ENCODE results near the gene PIK3IP1.
"Not testable (repeated sequence)": the region's sequence is repeated elsewhere in the genome, so short reads cannot be mapped to it uniquely, and the experiment has no call there.

Gene PIK3IP1

GRCh38 chr22:31248965-31249958 lies 43.0 kb downstream of the PIK3IP1 start:
- DNase-seq (ENCODE audit: low read depth in 2 of 2): no peak

DNA sequence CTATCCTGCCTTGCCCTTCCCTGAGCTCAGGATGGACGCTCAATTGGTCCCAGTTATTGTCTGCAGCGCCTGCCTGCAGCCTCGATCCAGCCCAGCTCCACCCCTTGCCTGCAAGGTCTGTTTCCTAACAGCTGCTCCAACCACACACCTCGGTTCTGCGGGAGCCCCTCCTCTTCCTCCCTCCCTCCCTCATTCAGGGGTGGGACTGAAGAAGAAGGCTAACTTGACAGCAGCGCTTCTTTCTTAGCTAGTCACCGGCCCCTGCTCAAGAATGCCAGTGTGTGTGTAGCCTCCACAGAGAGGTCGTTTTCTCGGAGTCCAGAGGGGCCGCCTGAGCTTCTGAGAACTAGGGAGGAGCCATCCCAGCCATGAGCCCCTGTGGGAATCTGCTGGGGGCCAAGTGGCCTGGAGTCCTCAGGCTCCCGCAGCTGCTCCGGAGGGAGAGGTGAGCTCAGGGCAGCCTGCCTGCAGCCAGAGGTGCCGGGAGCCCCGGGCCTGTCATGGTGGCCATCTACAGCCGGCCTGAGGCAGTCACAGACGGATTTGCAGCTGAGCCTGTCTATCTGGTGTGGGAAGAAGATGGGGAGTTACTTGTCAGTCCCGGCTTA lies 44.0 kb downstream of the PIK3IP1 start:
- DNase-seq (ENCODE audit: low read depth in 2 of 2): peak; percentile 41 to 47

GRCh38 chr22:31247726-31248125 lies 44.6 kb downstream of the PIK3IP1 start:
- no peak for DNase-seq (ENCODE audit: low read depth in 2 of 2)

GRCh38 chr22:31246687-31247086 lies 45.6 kb downstream of the PIK3IP1 start:
- no peak for DNase-seq (ENCODE audit: low read depth in 2 of 2)

GRCh38 chr22:31245998-31246397 lies 46.3 kb downstream of the PIK3IP1 start:
- DNase-seq (ENCODE audit: low read depth in 2 of 2): not testable (repeated sequence)

DNA sequence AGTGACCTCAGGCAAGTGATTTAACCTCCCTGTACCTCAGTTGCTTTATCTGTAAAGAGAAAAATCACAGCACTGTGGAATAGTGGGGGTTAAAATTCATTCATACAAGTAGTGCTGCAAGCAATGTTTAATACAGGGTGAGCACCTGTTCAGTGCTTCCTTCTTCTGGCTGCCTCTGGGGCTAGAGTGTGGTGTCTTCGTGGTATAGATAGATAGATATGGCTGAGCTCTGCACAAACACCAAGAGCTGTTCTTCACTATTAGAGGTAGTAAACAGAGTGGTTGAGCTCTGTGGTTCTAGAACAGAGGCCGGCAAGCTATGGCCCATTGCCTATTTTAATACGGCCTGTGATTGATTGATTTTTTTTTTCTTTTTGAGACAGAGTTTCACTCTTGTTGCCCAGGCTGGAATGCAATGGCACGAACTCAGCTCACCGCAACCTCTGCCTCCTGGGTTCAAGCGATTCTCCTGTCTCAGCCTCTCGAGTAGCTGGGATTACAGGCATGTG lies 47.3 kb downstream of the PIK3IP1 start:
- no peak for DNase-seq (ENCODE audit: low read depth in 2 of 2)

DNA sequence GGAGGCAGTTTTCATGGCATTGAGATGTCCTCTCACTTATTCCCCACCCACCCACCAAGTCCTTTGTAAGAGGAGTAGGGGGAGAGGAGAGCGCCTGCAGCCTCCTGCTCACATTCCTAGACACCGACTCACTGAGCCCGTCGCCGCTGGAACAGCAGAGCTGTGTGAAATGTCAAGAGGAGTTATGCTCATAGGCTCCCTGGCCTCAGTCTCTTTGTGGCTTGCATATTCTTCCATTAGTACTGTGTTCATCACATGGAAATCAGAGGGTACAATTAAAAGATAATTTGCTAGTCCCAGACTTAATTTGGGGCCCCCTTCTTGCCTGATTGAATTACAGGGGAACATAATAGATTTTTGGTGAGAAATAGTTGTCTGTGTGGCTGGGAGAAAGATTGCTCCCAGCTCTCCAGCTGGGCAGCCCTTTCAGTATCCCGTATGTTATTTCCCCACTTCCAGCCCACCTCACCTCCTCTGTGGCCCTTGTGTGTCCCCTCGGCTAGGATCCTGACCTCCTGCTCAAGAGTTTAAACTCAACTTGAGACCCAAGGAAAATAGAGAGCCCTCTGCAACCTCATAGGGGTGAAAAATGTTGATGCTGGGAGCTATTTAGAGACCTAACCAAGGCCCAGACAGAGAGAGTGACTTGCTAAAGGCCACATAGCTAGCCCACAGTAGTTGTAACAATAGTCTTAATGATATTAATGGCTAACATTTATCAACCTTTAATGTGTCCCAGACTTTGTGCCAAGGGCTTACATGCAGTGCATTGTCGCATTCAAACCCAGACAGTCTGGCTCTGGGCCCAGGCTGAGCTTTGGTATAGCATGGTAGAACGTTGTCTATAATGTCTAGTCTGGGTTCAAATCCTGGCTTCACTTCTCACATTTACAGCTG lies 48.0 kb downstream of the PIK3IP1 start:
- no peak for DNase-seq (ENCODE audit: low read depth in 2 of 2)

DNA sequence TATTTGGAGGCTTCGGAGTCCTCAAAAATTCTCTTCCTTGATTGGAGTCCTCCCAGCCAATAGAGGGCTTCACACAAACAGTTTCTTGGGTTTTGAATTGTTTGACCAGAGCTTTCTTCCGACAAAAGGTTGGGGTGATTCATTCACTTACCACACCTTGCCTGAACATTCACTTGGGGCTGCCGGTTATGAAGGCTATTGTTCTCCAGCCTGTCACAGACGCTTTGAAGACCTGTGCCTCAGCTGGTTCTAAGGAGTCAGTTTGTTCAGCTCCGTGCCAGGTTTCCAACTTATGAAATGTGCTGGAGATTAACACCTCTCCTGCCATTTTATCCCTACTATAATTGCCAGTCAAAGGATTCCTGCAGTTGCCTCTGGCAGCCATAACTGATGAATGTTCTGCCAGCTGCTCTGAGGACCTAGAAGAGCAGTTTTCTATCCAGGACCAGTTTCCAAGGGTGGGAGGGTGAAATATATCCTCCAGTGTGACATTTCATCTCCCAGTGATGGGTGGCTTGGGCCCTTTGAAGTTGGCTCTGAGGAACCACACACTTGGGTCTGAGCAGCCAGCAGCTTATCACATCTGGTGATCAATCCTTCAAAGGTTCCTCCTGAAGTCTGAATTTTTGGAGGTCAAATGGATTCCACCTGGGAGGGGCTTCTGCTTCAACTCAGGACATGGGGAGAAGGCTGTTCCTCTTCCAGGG lies 48.8 kb downstream of the PIK3IP1 start:
- DNase-seq (ENCODE audit: low read depth in 2 of 2): no peak

DNA sequence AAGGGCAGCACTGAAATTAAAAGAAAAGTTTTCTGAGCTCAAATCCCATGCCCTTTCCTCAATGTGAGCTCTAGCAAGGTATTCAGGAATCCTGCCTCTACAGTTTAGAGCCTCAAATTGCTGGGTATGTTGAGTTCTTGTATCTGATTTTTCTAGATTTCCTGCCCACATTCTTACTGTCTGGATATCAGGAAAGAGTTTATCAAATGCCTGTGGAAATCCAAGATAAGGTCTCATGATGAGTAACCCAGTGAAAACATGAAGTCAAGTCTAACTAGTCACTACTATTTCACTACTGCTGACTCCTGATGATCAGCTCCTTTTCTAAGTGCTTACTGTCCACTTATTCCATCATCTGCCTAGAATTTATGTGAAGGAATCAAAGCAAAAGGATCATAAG lies 50.4 kb downstream of the PIK3IP1 start:
- DNase-seq (ENCODE audit: low read depth in 2 of 2): no peak

- DNase-seq (ENCODE audit: low read depth in 2 of 2): no peak
These were observed 51.1 kb downstream of the PIK3IP1 start for GRCh38 chr22:31241200-31241599.

DNA sequence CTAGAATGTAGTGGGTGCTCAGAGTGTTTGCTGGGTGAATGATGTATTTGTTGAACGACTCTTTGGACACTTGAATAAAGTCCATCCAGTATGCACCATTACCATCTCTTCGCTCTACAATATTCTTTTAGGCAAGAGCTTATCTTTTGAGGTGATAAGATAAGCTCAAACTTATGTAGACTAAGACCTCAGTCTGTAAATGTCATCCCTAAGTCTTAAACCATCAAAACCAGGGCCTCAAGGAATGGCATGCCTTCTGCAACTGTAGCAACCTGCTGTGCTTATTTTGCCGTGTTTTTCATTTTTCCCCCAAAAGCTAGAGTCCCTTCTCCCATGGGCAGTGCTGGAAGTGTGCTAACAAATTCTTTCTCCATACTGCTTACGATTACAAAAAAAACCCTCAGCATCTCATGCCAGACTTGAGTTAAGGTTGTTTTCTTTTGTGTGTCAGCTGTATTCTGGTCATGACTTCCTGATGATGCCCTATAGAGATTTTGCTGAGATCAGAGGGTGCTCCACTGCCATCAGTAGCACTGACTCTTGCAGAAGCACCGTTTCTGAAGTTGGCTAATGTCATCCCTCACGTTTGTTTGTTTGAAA lies 52.4 kb downstream of the PIK3IP1 start:
- DNase-seq (ENCODE audit: low read depth in 2 of 2): no peak

- DNase-seq (ENCODE audit: low read depth in 2 of 2): no peak
These were observed 54.2 kb downstream of the PIK3IP1 start for GRCh38 chr22:31238057-31238456.

GRCh38 chr22:31236044-31236443 lies 56.2 kb downstream of the PIK3IP1 start:
- DNase-seq (ENCODE audit: low read depth in 2 of 2): not testable (repeated sequence)

DNA sequence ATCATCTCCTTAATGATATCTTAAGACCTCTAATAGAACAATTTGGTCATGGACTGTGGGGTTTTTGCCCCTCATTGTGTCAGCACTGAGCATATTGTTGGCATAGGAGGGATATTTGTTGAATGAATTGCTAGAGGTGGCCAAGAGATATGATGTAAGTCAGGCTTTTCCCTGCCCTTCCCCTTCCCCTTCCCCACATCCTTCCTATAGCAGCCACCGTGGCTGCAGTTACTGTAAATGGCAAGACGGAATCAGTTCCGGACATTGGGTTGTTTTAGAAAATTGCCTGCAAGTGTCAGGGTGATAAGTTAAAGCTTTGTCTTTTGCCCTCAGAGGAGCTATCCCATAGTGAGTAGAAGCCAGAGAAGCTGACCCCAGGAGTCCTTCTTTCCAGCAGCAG lies 57.2 kb downstream of the PIK3IP1 start:
- no peak for DNase-seq (ENCODE audit: low read depth in 2 of 2)

GRCh38 chr22:31233001-31233400 lies 59.3 kb downstream of the PIK3IP1 start:
- DNase-seq (ENCODE audit: low read depth in 2 of 2): no peak

Measured in stimulated activated CD4-positive, alpha-beta T cell treated with anti-CD3 and anti-CD28 coated beads, Interleukin-12 subunit alpha, Interleukin-12 subunit beta, amount 100 ng/mL, for 24 hours (primary cell).